RWPE2 (cell line): Measurements from ENCODE around the gene NECTIN4.

Experiments used
- ATAC-seq: fragments of 200-7000 bp; cut with Tn5 transposase; 3 replicates; pipeline ENCODE4 v1.9.1; 2021; ENCODE audit warnings: low read depth
- DNase-seq: peaks from one replicate; pipeline ENCODE4 v3.0.0-alpha.2; 2020; ENCODE audit warnings: low spot score
- H3K27ac ChIP-seq: fragments of 450-650 bp; 2 replicates; pipeline ENCODE4 v1.5.1; 2017; ENCODE audit warnings: mild to moderate bottlenecking; ENCODE audit not compliant: poor library complexity, severe bottlenecking
- H3K27me3 ChIP-seq: fragments of 250-450 bp; sonication (Bioruptor Pico); 2 replicates; pipeline ENCODE4 v1.5.1; 2021; ENCODE audit warnings: mild to moderate bottlenecking, moderate library complexity; ENCODE audit not compliant: insufficient read depth, poor library complexity, severe bottlenecking
- H3K36me3 ChIP-seq: fragments of 250-450 bp; sonication (Bioruptor Pico); 2 replicates; pipeline ENCODE4 v1.5.1; 2020; ENCODE audit warnings: low read depth, mild to moderate bottlenecking, moderate library complexity
- H3K4me1 ChIP-seq: fragments of 250-450 bp; sonication (Bioruptor Pico); 2 replicates; pipeline ENCODE4 v1.5.1; 2021; ENCODE audit warnings: mild to moderate bottlenecking, moderate library complexity; ENCODE audit not compliant: insufficient read depth, poor library complexity, severe bottlenecking
- H3K4me3 ChIP-seq: fragments of 250-450 bp; sonication (Bioruptor Pico); 2 replicates; pipeline ENCODE4 v1.5.1; 2021; ENCODE audit warnings: mild to moderate bottlenecking, moderate library complexity; ENCODE audit not compliant: severe bottlenecking
- H3K9me3 ChIP-seq: fragments of 250-450 bp; sonication (Bioruptor Pico); 2 replicates; pipeline ENCODE4 v1.5.1; 2021; ENCODE audit warnings: mild to moderate bottlenecking, moderate library complexity; ENCODE audit not compliant: severe bottlenecking
- TF ChIP-seq, protein P1 (sequence below): fragments of 450-650 bp; IDR thresholded peaks from one replicate; pipeline ENCODE4 v1.5.1; 2017; ENCODE audit warnings: mild to moderate bottlenecking, moderate library complexity; ENCODE audit not compliant: poor library complexity, severe bottlenecking

Gene NECTIN4

GRCh38 chr1:161059293-161059692 lies 30.1 kb downstream of the NECTIN4 start:
- DNase-seq: no peak
- Histone ChIP-seq H3K27me3 (no peaks in the 10 kb centered on the region), H3K4me3 (no peak overlapping the region), H3K4me1 (no peaks in the 10 kb centered on the region), H3K9me3 (no peaks in the 10 kb centered on the region), H3K36me3 (no peaks in the 10 kb centered on the region), H3K27ac (no peak overlapping the region)
- TF ChIP-seq, protein P1, sequence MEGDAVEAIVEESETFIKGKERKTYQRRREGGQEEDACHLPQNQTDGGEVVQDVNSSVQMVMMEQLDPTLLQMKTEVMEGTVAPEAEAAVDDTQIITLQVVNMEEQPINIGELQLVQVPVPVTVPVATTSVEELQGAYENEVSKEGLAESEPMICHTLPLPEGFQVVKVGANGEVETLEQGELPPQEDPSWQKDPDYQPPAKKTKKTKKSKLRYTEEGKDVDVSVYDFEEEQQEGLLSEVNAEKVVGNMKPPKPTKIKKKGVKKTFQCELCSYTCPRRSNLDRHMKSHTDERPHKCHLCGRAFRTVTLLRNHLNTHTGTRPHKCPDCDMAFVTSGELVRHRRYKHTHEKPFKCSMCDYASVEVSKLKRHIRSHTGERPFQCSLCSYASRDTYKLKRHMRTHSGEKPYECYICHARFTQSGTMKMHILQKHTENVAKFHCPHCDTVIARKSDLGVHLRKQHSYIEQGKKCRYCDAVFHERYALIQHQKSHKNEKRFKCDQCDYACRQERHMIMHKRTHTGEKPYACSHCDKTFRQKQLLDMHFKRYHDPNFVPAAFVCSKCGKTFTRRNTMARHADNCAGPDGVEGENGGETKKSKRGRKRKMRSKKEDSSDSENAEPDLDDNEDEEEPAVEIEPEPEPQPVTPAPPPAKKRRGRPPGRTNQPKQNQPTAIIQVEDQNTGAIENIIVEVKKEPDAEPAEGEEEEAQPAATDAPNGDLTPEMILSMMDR: no peak
- ATAC-seq: no peak

DNA sequence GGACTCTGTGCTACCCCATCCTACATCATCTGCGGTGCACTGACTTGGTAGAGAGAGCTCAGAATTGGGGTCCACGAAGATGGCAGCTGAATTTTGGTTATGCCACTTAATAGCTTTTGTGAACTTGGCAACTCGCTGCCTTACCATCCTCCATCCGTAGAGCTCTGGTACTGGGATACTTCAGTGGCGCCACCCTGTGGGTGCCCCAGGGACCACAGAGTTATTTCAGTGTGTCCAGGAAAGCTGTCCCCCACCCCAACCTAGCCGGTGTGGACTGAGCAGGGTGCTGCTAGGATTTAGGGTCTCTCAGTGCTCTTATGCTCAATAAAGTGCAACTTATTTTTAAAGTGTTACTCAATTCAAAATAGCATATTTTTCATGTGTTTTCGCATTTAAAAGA lies 34.6 kb downstream of the NECTIN4 start:
- Histone ChIP-seq H3K27me3 (no peaks in the 10 kb centered on the region), H3K4me3 (no peak overlapping the region), H3K9me3 (no peaks in the 10 kb centered on the region), H3K27ac (no peak overlapping the region), H3K4me1 (no peaks in the 10 kb centered on the region), H3K36me3 (no peaks in the 10 kb centered on the region)
- DNase-seq (no peak), ATAC-seq (no peak)
- TF ChIP-seq, protein P1: no peak

DNA sequence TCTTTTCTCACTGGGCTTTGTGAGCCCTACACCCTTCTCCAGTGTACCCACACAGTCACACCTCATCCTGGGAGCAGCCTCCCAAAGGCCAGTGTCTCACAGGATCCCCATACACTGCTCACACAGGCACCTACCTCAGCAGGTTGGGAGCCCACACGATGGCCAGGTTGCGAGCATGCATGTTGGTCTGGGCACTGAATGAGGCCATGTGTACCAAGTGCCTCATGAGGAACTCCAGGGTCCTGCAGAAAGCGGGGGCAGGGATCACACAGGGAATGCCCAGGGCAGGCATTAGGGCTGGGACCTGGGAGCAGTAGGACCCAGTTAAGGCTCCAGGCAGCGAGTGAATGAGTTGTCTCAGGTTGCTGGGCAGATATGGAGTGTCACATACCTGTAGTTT lies 35.1 kb downstream of the NECTIN4 start:
- no peaks in the 10 kb centered on the region for H3K9me3 ChIP-seq
- no peaks in the 10 kb centered on the region for H3K4me1 ChIP-seq
- ATAC-seq (no peak), DNase-seq (no peak)
- H3K36me3 ChIP-seq: no peaks in the 10 kb centered on the region
- no peak overlapping the region for H3K27ac ChIP-seq
- TF ChIP-seq, protein P1: no peak
- H3K27me3 ChIP-seq: no peaks in the 10 kb centered on the region
- no peak overlapping the region for H3K4me3 ChIP-seq

GRCh38 chr1:161052899-161053298 lies 36.5 kb downstream of the NECTIN4 start:
- H3K4me1 ChIP-seq: no peaks in the 10 kb centered on the region
- no peak for DNase-seq
- no peaks in the 10 kb centered on the region for H3K36me3 ChIP-seq
- H3K9me3 ChIP-seq: no peaks in the 10 kb centered on the region
- 0 out of 3 replicates have a peak, but pooled peaks have one; percentile 21 for ATAC-seq
- no peak overlapping the region for H3K27ac ChIP-seq
- H3K27me3 ChIP-seq: no peaks in the 10 kb centered on the region
- TF ChIP-seq, protein P1: no peak
- H3K4me3 ChIP-seq: no peak overlapping the region

- Histone ChIP-seq H3K9me3 (no peaks in the 10 kb centered on the region), H3K27ac (no peak overlapping the region), H3K4me3 (no peak overlapping the region), H3K36me3 (no peaks in the 10 kb centered on the region), H3K4me1 (peaks cover 4% of the 10 kb centered on the region), H3K27me3 (no peaks in the 10 kb centered on the region)
- ATAC-seq (no peak), DNase-seq (no peak)
- TF ChIP-seq, protein P1: no peak
Measured at GRCh38 chr1:161051219-161051618, 38.1 kb downstream of the NECTIN4 start.
